Hepatocyte (in vitro differentiated cells): Measurements from ENCODE around the gene WDR91. TPM values are rescaled to one million over a fixed set of nuclear protein-coding genes. Genes with fewer than 3 reads are reported as not detected.

ENCODE experiments used
- DNase-seq: peaks from one replicate; pipeline ENCODE4 v3.0.0-alpha.2; 2016; ENCODE audit warnings: low spot score
- H2AFZ ChIP-seq: fragments of 200-600 bp; sonication (generic); 2 replicates; pipeline ENCODE4 v1.6.0; 2016; ENCODE audit warnings: antibody characterized with exemption, mild to moderate bottlenecking
- H3K27ac ChIP-seq: fragments of 200-600 bp; sonication (generic); 2 replicates; pipeline ENCODE4 v1.5.1; 2016; ENCODE audit warnings: mild to moderate bottlenecking
- H3K27me3 ChIP-seq: fragments of 200-600 bp; sonication (generic); 2 replicates; pipeline ENCODE4 v1.6.1; 2016
- H3K36me3 ChIP-seq: fragments of 200-600 bp; sonication (generic); replicated peaks from 2 replicates; pipeline ENCODE4 v1.5.1; 2016; ENCODE audit warnings: low read depth; ENCODE audit not compliant: insufficient read depth
- H3K4me1 ChIP-seq: fragments of 200-600 bp; sonication (generic); 2 replicates; pipeline ENCODE4 v1.5.1; 2016; ENCODE audit warnings: mild to moderate bottlenecking, moderate library complexity; ENCODE audit not compliant: insufficient read depth
- H3K4me2 ChIP-seq: fragments of 200-600 bp; sonication (generic); 2 replicates; pipeline ENCODE4 v1.6.0; 2016
- H3K4me3 ChIP-seq: fragments of 200-600 bp; sonication (generic); 2 replicates; pipeline ENCODE4 v1.5.1; 2016; ENCODE audit warnings: mild to moderate bottlenecking
- H3K79me2 ChIP-seq: fragments of 200-600 bp; sonication (generic); 2 replicates; pipeline ENCODE4 v1.6.0; 2017; ENCODE audit warnings: mild to moderate bottlenecking
- H3K9me2 ChIP-seq: fragments of 200-600 bp; sonication (generic); replicated peaks from 2 replicates; pipeline ENCODE4 v1.6.0; 2017; ENCODE audit warnings: mild to moderate bottlenecking; ENCODE audit not compliant: insufficient read depth
- H3K9me3 ChIP-seq: fragments of 200-600 bp; sonication (generic); 2 replicates; pipeline ENCODE4 v1.5.1; 2016; ENCODE audit warnings: low read depth, mild to moderate bottlenecking
- H4K20me1 ChIP-seq: fragments of 200-600 bp; sonication (generic); 2 replicates; pipeline ENCODE4 v1.6.0; 2016; ENCODE audit warnings: mild to moderate bottlenecking; ENCODE audit not compliant: insufficient read depth, poor library complexity, severe bottlenecking
- CTCF ChIP-seq: fragments of 200-600 bp; sonication (generic); IDR thresholded peaks from 2 replicates; pipeline ENCODE4 v1.5.1; 2016; ENCODE audit warnings: antibody characterized with exemption, mild to moderate bottlenecking; ENCODE audit not compliant: poor library complexity
- EZH2 ChIP-seq: fragments of 200-600 bp; sonication (generic); IDR thresholded peaks from 2 replicates; pipeline ENCODE4 v1.6.1; 2016; ENCODE audit warnings: antibody characterized with exemption, mild to moderate bottlenecking, borderline replicate concordance
- EZH2phosphoT487 ChIP-seq: fragments of 200-600 bp; sonication (generic); IDR thresholded peaks from one replicate; pipeline ENCODE4 v1.6.1; 2018; ENCODE audit warnings: antibody characterized with exemption, mild to moderate bottlenecking, low read depth, moderate library complexity; ENCODE audit not compliant: unreplicated experiment, severe bottlenecking
- WGBS: methylation state at CpG from one replicate; pipeline ENCODE4 v1.1.6; 2016; ENCODE audit warnings: low lambda C conversion rate; ENCODE audit errors: missing lambda C conversion rate; 5-methylcytosine and 5-hydroxymethylcytosine counted together
- polyA plus RNA-seq: library from polyadenylated mRNA; unstranded; fragments of >200 nt; fragmentation: Nextera tagmentation; extraction: Ambion mirVana; gene quantifications from 2 replicates; pipeline ENCODE4 v1.2.1, GENCODE V29; 2016
- total RNA-seq: library from RNA; depleted of rRNA; stranded (reverse); fragments of >200 nt; gene quantifications from 2 replicates; pipeline ENCODE4 v1.2.3, GENCODE V29; 2014

WDR91 gene
- total and polyA plus RNA-seq, 2 experiments from 2014 or later = 8.0 to 8.2 TPM

DNA sequence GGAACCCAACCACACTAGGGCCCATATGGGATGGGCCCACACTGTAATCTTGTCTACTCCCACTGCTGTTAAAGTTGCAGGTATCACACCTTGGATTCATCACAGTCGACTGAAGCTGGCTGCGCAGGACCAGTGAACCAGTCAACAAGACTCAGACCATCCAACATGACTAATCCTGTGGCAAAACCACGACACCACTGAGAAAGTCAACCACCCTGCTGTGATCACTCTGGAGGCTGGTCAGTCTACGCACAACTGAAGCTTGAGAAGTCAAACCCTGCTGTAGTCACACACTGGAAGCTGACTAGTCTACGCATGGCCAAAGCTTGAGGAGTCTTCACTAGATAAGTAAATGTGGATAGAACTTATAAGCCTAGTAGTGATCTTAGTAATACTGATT lies 31.2 kb downstream of the WDR91 start:
- H3K36me3 ChIP-seq = peaks cover 4% of the 10 kb centered on the region

GRCh38 chr7:135179321-135179925 lies 31.9 kb downstream of the WDR91 start:
- WGBS = 76% methylated on average over 8 of the region's 8 CpGs
- H3K36me3 ChIP-seq = peaks cover 4% of the 10 kb centered on the region
- TF ChIP-seq CTCF = no peak
- TF ChIP-seq EZH2 = no peak
- TF ChIP-seq EZH2phosphoT487 = no peak
- H3K4me3 ChIP-seq = no peak overlapping the region
- no peaks in the 10 kb centered on the region for H4K20me1 ChIP-seq
- no peaks in the 10 kb centered on the region for H3K79me2 ChIP-seq
- peaks cover 17% of the 10 kb centered on the region for H3K9me3 ChIP-seq
- no peaks in the 10 kb centered on the region for H3K4me1 ChIP-seq
- H3K9me2 ChIP-seq = no peaks in the 10 kb centered on the region
- H3K4me2 ChIP-seq = no peak overlapping the region
- H2AFZ ChIP-seq = no peak overlapping the region
- H3K27me3 ChIP-seq = no peaks in the 10 kb centered on the region
- no peak overlapping the region for H3K27ac ChIP-seq
- DNase-seq = no peak

More for the DNA sequence above, 31.2 kb downstream of the WDR91 start:
- no peak for DNase-seq
- 96% methylated on average over 5 of the region's 5 CpGs for WGBS
- no peaks in the 10 kb centered on the region for H3K9me2 ChIP-seq
- TF ChIP-seq CTCF (no peak), EZH2phosphoT487 (no peak), EZH2 (no peak)
- no peak overlapping the region for H2AFZ ChIP-seq
- no peak overlapping the region for H3K4me3 ChIP-seq
- no peaks in the 10 kb centered on the region for H3K79me2 ChIP-seq
- peaks cover 17% of the 10 kb centered on the region for H3K9me3 ChIP-seq
- no peak overlapping the region for H3K4me2 ChIP-seq
- no peaks in the 10 kb centered on the region for H3K4me1 ChIP-seq
- no peaks in the 10 kb centered on the region for H3K27me3 ChIP-seq
- no peaks in the 10 kb centered on the region for H4K20me1 ChIP-seq
- no peak overlapping the region for H3K27ac ChIP-seq

DNA sequence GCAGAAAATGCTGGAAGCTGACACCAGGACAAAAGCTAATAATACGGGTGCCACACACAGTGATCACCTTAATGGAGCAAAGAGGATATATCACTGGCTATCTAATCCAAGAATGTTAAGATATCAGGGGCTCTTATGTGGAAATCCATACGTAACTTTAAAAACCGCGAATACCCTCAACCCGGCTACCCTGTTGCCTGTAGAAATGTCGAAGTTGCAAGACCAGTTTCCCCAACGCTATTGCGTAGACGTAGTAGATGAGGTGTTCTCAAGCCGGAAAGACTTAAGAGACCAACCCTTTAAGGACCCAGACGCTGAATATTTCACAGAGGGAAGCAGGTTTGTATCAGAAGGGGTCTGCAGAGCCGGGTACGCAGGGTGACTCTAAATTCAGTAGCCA lies 33.0 kb downstream of the WDR91 start:
- Histone ChIP-seq H3K4me2 (no peak overlapping the region), H3K9me2 (no peaks in the 10 kb centered on the region)
- WGBS = 95% methylated on average over 13 of the region's 13 CpGs

More for the DNA sequence above, 33.0 kb downstream of the WDR91 start:
- Histone ChIP-seq H2AFZ (no peak overlapping the region), H3K4me3 (no peak overlapping the region), H3K9me3 (peaks cover 17% of the 10 kb centered on the region), H3K27ac (no peak overlapping the region), H3K4me1 (no peaks in the 10 kb centered on the region), H4K20me1 (no peaks in the 10 kb centered on the region), H3K79me2 (no peaks in the 10 kb centered on the region), H3K36me3 (peaks cover under 1% of the 10 kb centered on the region), H3K27me3 (no peaks in the 10 kb centered on the region)
- no peak for TF ChIP-seq CTCF
- TF ChIP-seq EZH2phosphoT487 = no peak
- TF ChIP-seq EZH2 = no peak
- no peak for DNase-seq
